Hematopoietic multipotent progenitor cell treated with erythropoietin and hydrocortisone succinate and interleukin-3 and kit ligand, for 6 days (in vitro differentiated cells): ENCODE measurements around the gene TRIP10.
"Not testable (repeated sequence)": the region's sequence is repeated elsewhere in the genome, so short reads cannot be mapped to it uniquely, and the experiment has no call there.

ENCODE experiments used
- DNase-seq: peaks from one replicate; pipeline ENCODE4 v3.0.0-alpha.2; 2015

Gene TRIP10

GRCh38 chr19:6739390-6739882 is at the start of gene TRIP10:
Gene TRIP10, plus strand, starts transcription at chr19:6739680. Its CDS starts 82 bp downstream, at chr19:6739762.
- peak; percentile 89 for DNase-seq

- no peak for DNase-seq
Observed at GRCh38 chr19:6690160-6690885, 49.2 kb upstream of the TRIP10 start.

- no peak for DNase-seq
Observed at GRCh38 chr19:6691342-6691741, 48.1 kb upstream of the TRIP10 start.

- DNase-seq, result no peak
Observed at GRCh38 chr19:6692027-6692426, 47.5 kb upstream of the TRIP10 start.

GRCh38 chr19:6693056-6693471 is 46.4 kb upstream of the TRIP10 start:
- no peak for DNase-seq

GRCh38 chr19:6693681-6694080 is 45.8 kb upstream of the TRIP10 start:
- DNase-seq, result peak; percentile 77

GRCh38 chr19:6694147-6694815 is 45.2 kb upstream of the TRIP10 start:
- peak; percentile 62 for DNase-seq

GRCh38 chr19:6696239-6696820 is 43.1 kb upstream of the TRIP10 start:
- DNase-seq, result no peak

GRCh38 chr19:6697291-6697690 is 42.2 kb upstream of the TRIP10 start:
- DNase-seq, result no peak

GRCh38 chr19:6699935-6700334 is 39.5 kb upstream of the TRIP10 start:
- DNase-seq, result no peak

- no peak for DNase-seq
Observed at GRCh38 chr19:6700586-6701316, 38.7 kb upstream of the TRIP10 start.

GRCh38 chr19:6705931-6706632 is 33.4 kb upstream of the TRIP10 start:
- no peak for DNase-seq

GRCh38 chr19:6706633-6706958 is 32.9 kb upstream of the TRIP10 start:
- DNase-seq, result no peak

GRCh38 chr19:6707011-6707657 is 32.3 kb upstream of the TRIP10 start:
- DNase-seq, result no peak

GRCh38 chr19:6707658-6708018 is 31.8 kb upstream of the TRIP10 start:
- DNase-seq, result no peak

GRCh38 chr19:6708346-6708745 is 31.1 kb upstream of the TRIP10 start:
- DNase-seq, result no peak

GRCh38 chr19:6708913-6709312 is 30.6 kb upstream of the TRIP10 start:
- DNase-seq, result not testable (repeated sequence)

- DNase-seq, result no peak
Observed at GRCh38 chr19:6709549-6709948, 29.9 kb upstream of the TRIP10 start.

GRCh38 chr19:6710273-6711077 is 29.0 kb upstream of the TRIP10 start:
- no peak for DNase-seq

- DNase-seq, result no peak
Observed at GRCh38 chr19:6711078-6711361, 28.5 kb upstream of the TRIP10 start.

- no peak for DNase-seq
Observed at GRCh38 chr19:6711605-6712004, 27.9 kb upstream of the TRIP10 start.

GRCh38 chr19:6712231-6712630 is 27.2 kb upstream of the TRIP10 start:
- no peak for DNase-seq
